Endothelial cell of umbilical vein (primary cell): ENCODE measurements around the gene CELSR1. TPM values are rescaled to one million over a fixed set of nuclear protein-coding genes. Genes with fewer than 3 reads are reported as not detected.

ENCODE experiments used
- BruUV-seq: library from RNA; stranded (reverse); fragments of 400-500 nt; replicated peaks from 2 replicates; lab custom pipeline; 2021; lab: Mats Ljungman, UMichigan
- CTCF ChIA-PET: fragments of 300-600, 350-600 bp; sonication (Branson Sonifier 250); formaldehyde crosslinking; loops from one replicate; lab custom pipeline; 2021; ENCODE audit warnings: antibody characterized with exemption, inconsistent platforms; lab: Charles Lee
- POLR2A ChIA-PET: fragments of 300-600, 350-600 bp; sonication (Branson Sonifier 250); formaldehyde crosslinking; loops from one replicate; lab custom pipeline; 2021; ENCODE audit warnings: antibody characterized with exemption, inconsistent platforms; lab: Charles Lee
- DNase-seq: peaks from one replicate; pipeline ENCODE4 v3.0.0-alpha.2; 2011; ENCODE audit warnings: low read depth, low spot score
- FAIRE-seq: peaks from 2 replicates; lab custom pipeline; 2011; peaks lifted over from hg19 to GRCh38; lab: Jason Lieb, UNC
- H2AFZ ChIP-seq: 2 replicates; pipeline ENCODE4 v1.6.0; 2012; ENCODE audit warnings: low read depth, low read length, control low read depth, inconsistent platforms
- H3K27ac ChIP-seq: 2 replicates; pipeline ENCODE4 v1.5.1; 2011; ENCODE audit warnings: low read depth, mild to moderate bottlenecking, control low read depth, low read length, moderate library complexity; ENCODE audit not compliant: insufficient read depth
- H3K27me3 ChIP-seq, 2 experiments: 2 replicates each; pipeline versions ENCODE4 v1.6.0 to v1.6.1; 2011; ENCODE audit warnings: low read length in 2 of 2, mixed read lengths in 1 of 2; ENCODE audit not compliant: control insufficient read depth in 2 of 2, insufficient read depth in 2 of 2
- H3K36me3 ChIP-seq, 2 experiments: 2 replicates in 1 of 2; 3 replicates in 1 of 2; pipeline ENCODE4 v1.5.1; 2011; ENCODE audit warnings: low read length in 2 of 2, mild to moderate bottlenecking in 1 of 2, moderate library complexity in 1 of 2; ENCODE audit not compliant: control insufficient read depth in 2 of 2, insufficient read depth in 2 of 2; ENCODE audit errors: extremely low read depth in 1 of 2
- H3K4me1 ChIP-seq: 3 replicates; pipeline ENCODE4 v1.5.1; 2011; ENCODE audit warnings: mild to moderate bottlenecking, low read length; ENCODE audit not compliant: control insufficient read depth, insufficient read depth; ENCODE audit errors: extremely low read depth
- H3K4me2 ChIP-seq: 2 replicates; pipeline ENCODE4 v1.6.1; 2011; ENCODE audit warnings: low read length, control low read depth, mixed read lengths; ENCODE audit not compliant: insufficient read depth
- H3K4me3 ChIP-seq, 3 experiments: fragments of 200-600 bp in 1 of 3; sonication (generic), shearing (Covaris generic) in 1 of 3; replicated peaks in 1 of 3; 2 replicates each; pipeline ENCODE4 v1.5.1; 2011 to 2016; ENCODE audit warnings: control low read depth in 3 of 3, low read length in 3 of 3, mild to moderate bottlenecking in 2 of 3, inconsistent platforms in 1 of 3, low read depth in 1 of 3, moderate library complexity in 1 of 3; ENCODE audit not compliant: insufficient read depth in 1 of 3
- H3K79me2 ChIP-seq: 2 replicates; pipeline ENCODE4 v1.6.0; 2012; ENCODE audit warnings: low read length, inconsistent platforms; ENCODE audit not compliant: control insufficient read depth, insufficient read depth
- H3K9ac ChIP-seq: replicated peaks from 2 replicates; pipeline ENCODE3; 2011; ENCODE audit warnings: low read length, control low read depth; ENCODE audit not compliant: insufficient read depth; ENCODE audit errors: extremely low read depth
- H3K9me1 ChIP-seq: replicated peaks from 3 replicates; pipeline ENCODE4 v1.6.0; 2011; ENCODE audit warnings: mild to moderate bottlenecking, low read length; ENCODE audit not compliant: control insufficient read depth, insufficient read depth; ENCODE audit errors: extremely low read depth
- H3K9me3 ChIP-seq: replicated peaks from 2 replicates; pipeline ENCODE4 v1.5.1; 2012; ENCODE audit warnings: low read length, inconsistent platforms; ENCODE audit not compliant: control insufficient read depth, insufficient read depth
- H4K20me1 ChIP-seq: replicated peaks from 2 replicates; pipeline ENCODE3; 2011; ENCODE audit warnings: mild to moderate bottlenecking, low read length; ENCODE audit not compliant: control insufficient read depth, insufficient read depth; ENCODE audit errors: extremely low read depth
- CTCF ChIP-seq, 2 donors: IDR thresholded peaks; 1 replicate in 1 of 2; 2 replicates in 1 of 2; pipeline ENCODE4 v1.5.1; 2011; ENCODE audit warnings: low read length in 2 of 2, mild to moderate bottlenecking in 2 of 2, moderate library complexity in 2 of 2, control low read depth in 1 of 2, inconsistent platforms in 1 of 2, low read depth in 1 of 2; ENCODE audit not compliant: insufficient read depth in 1 of 2; ENCODE audit errors: extremely low read depth in 1 of 2
- EZH2 ChIP-seq: IDR thresholded peaks from 2 replicates; pipeline ENCODE4 v1.6.1; 2012; ENCODE audit warnings: borderline replicate concordance, low read depth, mild to moderate bottlenecking, moderate library complexity, low read length, inconsistent platforms; ENCODE audit not compliant: severe bottlenecking
- FOS ChIP-seq: IDR thresholded peaks from 2 replicates; pipeline ENCODE4 v1.6.1; 2011; ENCODE audit warnings: mild to moderate bottlenecking, low read length, moderate library complexity, borderline replicate concordance; ENCODE audit not compliant: insufficient read depth
- GATA2 ChIP-seq: IDR thresholded peaks from 2 replicates; pipeline ENCODE4 v1.7.0; 2011; ENCODE audit warnings: low read depth, mild to moderate bottlenecking, moderate library complexity, mixed read lengths, low read length; ENCODE audit not compliant: insufficient read length, insufficient read depth
- JUN ChIP-seq: IDR thresholded peaks from 2 replicates; pipeline ENCODE4 v1.6.1; 2011; ENCODE audit warnings: borderline replicate concordance, low read depth; ENCODE audit not compliant: insufficient read length, insufficient read depth
- MAX ChIP-seq: IDR thresholded peaks from 2 replicates; pipeline ENCODE4 v1.6.1; 2011; ENCODE audit not compliant: insufficient read depth, insufficient read length
- MYC ChIP-seq: IDR thresholded peaks from one replicate; pipeline ENCODE4 v1.6.1; 2011; ENCODE audit warnings: mild to moderate bottlenecking, low read depth, low read length
- POLR2A ChIP-seq: IDR thresholded peaks from 2 replicates; pipeline ENCODE4 v1.6.1; 2012; ENCODE audit warnings: low read depth, mild to moderate bottlenecking, control low read depth, low read length
- POLR2AphosphoS5 ChIP-seq: IDR thresholded peaks from 2 replicates; pipeline ENCODE4 v1.6.1; 2012; ENCODE audit warnings: low read depth, mild to moderate bottlenecking, control low read depth, low read length, moderate library complexity; ENCODE audit not compliant: insufficient read depth
- dilution Hi-C: fragments of 300-500 bp; cut with MboI; formaldehyde crosslinking; loops from one replicate; pipeline ENCODE4 v1.15.0; 2019; ENCODE audit warnings: low sequenced_read_pairs; ENCODE audit not compliant: extremely low pct_ligation_motif_present
- intact Hi-C: fragments of 100-400 bp; cut with micrococcal nuclease; formaldehyde crosslinking; loops from one replicate; pipeline ENCODE4 v1.10.0; 2022
- polyA plus RNA-seq, 4 experiments: library from polyadenylated mRNA; depleted of rRNA in 3 of 4; stranded (reverse) in 3 of 4; unstranded in 1 of 4; fragments of >200 nt; gene quantifications; 2 replicates each; pipeline versions ENCODE4 v1.2.1 to v1.2.3, GENCODE V29; 2011 to 2012; ENCODE audit warnings: missing spikeins in 1 of 4
- total RNA-seq: library from RNA; stranded (reverse); gene quantifications from 2 replicates; pipeline ENCODE4 v1.2.3, GENCODE V29; 2021

The CELSR1 gene
- total and polyA plus RNA-seq, 2 donors (not counting 3 experiments of a cell fraction or from before 2014, with no cell fraction given), result 3.7 to 5.4 TPM

- no peaks in the 10 kb centered on the region for H3K4me1 ChIP-seq
- dilution Hi-C loops, result no loop called here
- H3K27me3 ChIP-seq, result no peaks in the 10 kb centered on the region
- H3K9ac ChIP-seq, result no peak overlapping the region
- BruUV-seq, result no TSS peak
- H3K9me3 ChIP-seq, result no peaks in the 10 kb centered on the region
- FAIRE-seq (no peak), DNase-seq (no peak)
- H3K36me3 ChIP-seq, result no peaks in the 10 kb centered on the region
- H3K4me3 ChIP-seq, result no peak overlapping the region
- intact Hi-C loops, result no loop called here
- no peaks in the 10 kb centered on the region for H4K20me1 ChIP-seq
- H3K9me1 ChIP-seq, result no peaks in the 10 kb centered on the region
- CTCF ChIA-PET, result no interaction called here
- no peak overlapping the region for H3K4me2 ChIP-seq
- POLR2A ChIA-PET, result no interaction called here
- TF ChIP-seq POLR2A (no peak), GATA2 (no peak), EZH2 (no peak), CTCF (IDR thresholded peaks at IDR 0.05; ENCODE audit: extremely low read depth in 1 of 2, insufficient read depth in 1 of 2, low read depth in 1 of 2, low read length in 2 of 2) (no peak), MYC (no peak), POLR2AphosphoS5 (no peak), FOS (no peak), MAX (no peak), JUN (no peak)
- no peaks in the 10 kb centered on the region for H3K79me2 ChIP-seq
- no peak overlapping the region for H2AFZ ChIP-seq
- no peak overlapping the region for H3K27ac ChIP-seq
Observed at GRCh38 chr22:46569055-46569847, 31.8 kb upstream of the CELSR1 start.
